Activated CD4-positive, alpha-beta T cell treated with anti-CD3 and anti-CD28 coated beads, Interleukin-2, amount 50 U/mL, for 4 hours (primary cell): Measurements from ENCODE around the gene ZW10.

ENCODE experiments used
- DNase-seq, 2 experiments: peaks; one replicate each; pipeline ENCODE4 v3.0.0-alpha.2; 2020

ZW10 gene

DNA sequence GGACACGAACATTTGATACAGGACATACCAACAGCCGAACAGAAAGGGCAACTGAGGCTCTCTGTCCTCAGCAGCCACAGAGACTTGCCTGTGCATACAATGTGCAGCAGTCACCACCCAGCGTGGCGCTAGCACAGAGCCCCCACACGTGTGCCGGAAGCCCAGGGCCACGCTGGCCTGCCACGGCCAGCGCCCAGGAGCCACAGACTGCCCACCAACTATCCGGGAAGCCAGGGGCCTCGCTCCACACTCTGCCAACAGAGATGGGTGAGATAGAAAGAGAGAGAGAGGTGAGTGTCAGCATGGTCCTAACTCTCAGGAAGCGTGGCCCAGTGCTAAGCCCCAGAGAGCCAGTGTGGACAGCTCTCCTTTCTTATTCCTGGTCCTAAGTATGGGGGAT lies 79.1 kb downstream of the ZW10 start:
- no peak for DNase-seq

GRCh38 chr11:113693030-113693429 lies 80.5 kb downstream of the ZW10 start:
- no peak for DNase-seq

DNA sequence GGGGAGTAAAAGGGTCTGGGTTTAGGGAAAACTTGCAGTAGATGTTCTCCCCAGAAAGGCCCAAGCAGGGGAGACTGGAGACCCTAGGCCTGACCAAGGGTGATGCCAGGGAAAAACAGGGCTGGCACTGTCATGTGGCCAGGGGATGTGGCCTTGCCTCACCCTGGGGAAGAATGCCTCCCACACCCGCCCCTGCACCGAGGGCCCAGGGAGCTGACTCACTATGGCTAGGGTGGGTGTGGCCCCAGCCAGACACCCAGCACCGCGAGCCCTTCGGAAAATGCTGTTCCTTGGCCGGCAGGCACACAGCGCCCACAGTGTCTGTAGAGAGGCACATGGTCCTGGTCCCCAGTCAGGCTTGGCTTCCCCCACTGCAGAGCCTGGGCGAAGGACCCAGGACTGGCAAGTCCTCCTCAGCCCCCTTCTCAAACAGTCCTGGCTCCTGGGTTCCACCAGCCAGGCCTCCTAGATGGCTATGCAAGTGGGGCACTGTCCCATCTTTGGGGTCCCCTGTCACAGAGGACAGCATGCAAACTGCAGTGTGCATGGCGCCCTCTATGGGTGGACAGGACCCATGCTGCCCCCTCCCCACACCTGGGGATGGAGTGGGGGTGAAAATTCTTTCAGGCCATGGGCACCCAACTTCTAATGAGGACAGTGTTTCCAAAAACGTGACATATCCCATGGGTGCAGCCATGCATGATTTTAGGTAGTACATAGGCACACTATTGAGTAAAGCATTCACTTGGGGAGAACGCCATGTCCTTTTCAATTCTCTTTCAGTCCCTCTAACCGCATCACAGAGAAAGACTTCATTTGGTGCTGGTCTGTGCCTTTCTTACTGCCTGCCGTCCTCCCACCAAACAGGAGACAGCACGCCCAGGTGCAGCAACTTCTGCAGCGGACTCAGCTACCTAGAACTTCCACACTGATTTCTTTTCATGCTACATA lies 82.6 kb downstream of the ZW10 start:
- no peak for DNase-seq

GRCh38 chr11:113689768-113690618 lies 83.5 kb downstream of the ZW10 start:
- DNase-seq = no peak

DNA sequence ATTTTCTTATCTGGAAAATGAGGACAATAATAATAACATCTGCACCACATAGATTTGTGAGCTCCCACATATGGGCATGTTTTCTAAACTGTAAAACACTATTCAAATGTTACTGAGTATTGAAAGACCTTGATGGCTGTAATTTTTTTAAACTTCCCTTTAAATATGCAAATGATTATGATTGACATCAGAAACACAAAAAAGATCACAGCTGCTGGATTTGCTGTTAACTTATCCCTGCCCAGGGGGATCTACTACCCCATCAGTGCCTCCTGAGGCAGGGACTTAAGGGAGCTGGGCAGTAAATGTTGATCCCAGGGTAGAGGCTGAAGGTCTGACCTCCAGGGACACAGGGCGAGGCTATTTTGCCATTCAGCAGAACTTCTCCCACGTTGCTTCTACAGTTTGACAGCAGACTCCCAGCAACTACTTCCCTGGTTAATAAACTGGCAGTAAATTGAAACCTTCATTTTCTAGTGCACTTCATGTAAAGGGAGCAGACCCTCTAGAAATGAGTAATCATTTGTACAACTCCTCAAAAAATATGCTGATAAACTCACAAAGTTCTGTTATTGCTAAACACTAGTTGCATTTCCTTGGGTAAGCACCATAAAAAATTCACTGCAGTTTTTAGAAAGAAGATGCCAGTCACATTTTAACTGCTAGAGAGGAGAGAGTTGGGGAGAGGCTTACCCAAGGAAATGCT lies 87.7 kb downstream of the ZW10 start:
- DNase-seq = no peak

DNA sequence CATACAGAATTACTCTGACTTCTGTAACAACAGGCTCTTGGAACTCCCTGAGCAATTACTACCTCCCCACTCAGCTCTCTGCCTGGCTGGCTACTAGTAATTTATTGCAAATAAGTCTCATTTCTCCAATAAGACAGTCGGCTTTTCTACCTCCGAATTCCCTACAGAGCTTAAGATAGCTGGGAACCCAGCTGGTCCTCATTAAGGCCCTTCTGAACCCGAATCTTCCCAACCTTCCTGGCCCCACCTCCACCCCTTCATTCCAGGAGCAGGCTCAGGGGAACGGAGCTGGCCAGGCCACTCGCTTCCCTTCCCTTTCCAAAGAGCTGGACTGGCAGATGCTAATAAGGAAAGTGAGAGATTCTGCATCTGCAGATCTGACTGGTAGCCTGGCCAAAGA lies 89.0 kb downstream of the ZW10 start:
- DNase-seq = no peak

DNA sequence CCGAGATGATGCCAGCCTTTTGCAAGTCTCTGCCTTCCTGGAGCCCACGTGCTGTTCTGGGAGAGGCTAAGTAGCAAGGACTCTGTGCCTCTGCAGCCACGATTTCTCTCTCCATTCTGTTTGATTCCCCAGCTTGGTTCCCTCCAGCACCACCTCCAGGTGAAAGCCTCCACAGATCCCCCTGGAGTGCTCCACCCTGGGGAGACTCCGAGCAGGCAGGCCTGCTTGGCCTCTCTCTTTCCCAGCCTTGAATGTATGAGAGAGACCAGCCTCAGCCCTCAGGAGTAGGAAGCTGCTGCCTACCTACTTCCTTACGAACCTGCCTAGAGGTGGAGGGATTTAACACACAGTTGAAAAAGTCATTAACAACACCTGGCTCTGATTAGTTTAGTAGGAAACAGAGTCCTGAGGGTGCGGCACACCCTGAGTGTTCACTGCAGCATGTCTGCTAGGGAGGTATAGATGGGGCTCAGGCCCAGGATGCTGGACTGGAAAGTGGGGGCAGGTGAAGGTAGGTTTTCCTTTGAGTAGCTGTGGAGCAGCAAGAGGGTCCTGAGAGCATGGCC lies 89.9 kb downstream of the ZW10 start:
- no peak for DNase-seq
